Activated naive CD8-positive, alpha-beta T cell treated with anti-CD3 and anti-CD28 coated beads, Interleukin-2, amount 10 ng/mL, durations not matched to agents 7 days and 5 days (primary cell): Measurements from ENCODE around the gene RBM34. TPM values are rescaled to one million over a fixed set of nuclear protein-coding genes. Genes with fewer than 3 reads are reported as not detected.
A peak's percentile ranks its signal among the peaks of the same experiment; 100 is the strongest.
"Not testable (repeated sequence)": the region's sequence is repeated elsewhere in the genome, so short reads cannot be mapped to it uniquely, and the experiment has no call there.

Experiments
- ATAC-seq: fragments of 150-1000 bp; cut with Tn5 transposase; one replicate; pipeline ENCODE4 v1.10.0; 2021; ENCODE audit warnings: low read depth, moderate library complexity
- POLR2A ChIA-PET: fragments of 350-600 bp; sonication (Branson Sonifier 250); formaldehyde crosslinking; loops from one replicate; lab custom pipeline; 2021; ENCODE audit warnings: antibody characterized with exemption; lab: Charles Lee
- DNase-seq: peaks from one replicate; pipeline ENCODE4 v3.0.0; 2021
- H3K27ac Mint-ChIP-seq: one replicate; pipeline ENCODE4 v1.8.0; 2022; ENCODE audit warnings: mild to moderate bottlenecking, mixed read lengths
- H3K27me3 Mint-ChIP-seq: one replicate; pipeline ENCODE4 v1.8.0; 2022; ENCODE audit warnings: mild to moderate bottlenecking, moderate library complexity, mixed read lengths
- H3K36me3 Mint-ChIP-seq: one replicate; pipeline ENCODE4 v1.8.0; 2021; ENCODE audit warnings: mild to moderate bottlenecking, mixed read lengths
- H3K4me1 Mint-ChIP-seq: one replicate; pipeline ENCODE4 v1.8.0; 2021; ENCODE audit warnings: mixed read lengths
- H3K4me3 Mint-ChIP-seq: one replicate; pipeline ENCODE4 v1.8.0; 2022; ENCODE audit warnings: mild to moderate bottlenecking, moderate library complexity, mixed read lengths
- H3K9me3 Mint-ChIP-seq: one replicate; pipeline ENCODE4 v1.8.0; 2021; ENCODE audit warnings: mixed read lengths
- total RNA-seq, 2 experiments: library from RNA; stranded (reverse); gene quantifications; one replicate each; pipeline ENCODE4 v1.2.3, GENCODE V29; 2021

RBM34 gene
- total RNA-seq, 2 experiments from 2014 or later, result 129 to 134 TPM

DNA sequence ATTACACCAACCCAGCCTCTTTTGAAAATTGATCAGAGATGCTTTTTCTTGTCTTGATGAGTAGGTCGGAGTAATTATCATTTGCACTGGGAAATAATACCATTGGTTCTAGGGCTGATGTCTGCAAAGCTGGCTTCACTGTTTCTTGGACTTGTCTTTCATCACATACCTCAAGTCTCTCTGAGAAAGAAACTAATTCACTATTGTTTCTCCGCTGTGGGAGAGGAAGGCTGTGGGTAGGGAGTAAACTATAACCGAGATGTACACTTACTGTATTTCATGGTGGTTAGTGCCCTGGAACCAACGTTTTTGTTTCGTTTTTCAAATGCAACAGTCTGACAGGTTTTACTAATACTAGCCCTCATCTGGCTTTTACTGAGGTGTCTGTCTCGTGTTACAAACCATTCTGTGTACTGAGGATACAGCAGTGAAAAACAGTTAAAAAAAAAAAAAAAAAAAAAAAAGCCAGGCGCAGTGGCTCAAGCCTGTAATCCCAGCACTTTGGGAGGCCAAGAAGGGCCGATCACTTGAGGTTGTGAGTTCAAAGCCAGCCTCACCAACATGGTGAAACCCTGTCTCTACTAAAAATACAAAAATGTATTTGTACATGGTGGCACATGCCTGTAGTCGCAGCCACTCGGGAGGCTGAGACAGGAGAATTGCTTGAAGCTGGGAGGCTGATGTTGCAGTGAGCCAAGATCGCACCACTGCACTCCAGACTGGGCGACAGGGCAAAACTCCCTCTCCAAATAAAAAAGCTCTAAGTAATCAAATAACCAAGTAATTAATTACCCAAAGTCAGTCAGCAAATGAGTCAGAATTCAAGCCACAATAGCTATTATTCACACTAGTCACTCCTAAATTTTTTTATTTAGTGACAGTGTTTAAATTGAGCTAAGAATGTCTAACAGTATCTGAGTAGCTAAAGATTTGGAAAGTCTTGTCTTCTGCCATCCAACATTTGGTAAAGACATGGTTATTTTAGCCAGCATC lies 55.7 kb downstream of the RBM34 start:
- peak overlapping the region; percentile 79 for H3K27ac Mint-ChIP-seq
- DNase-seq (no peak), ATAC-seq (peak; percentile 32)
- POLR2A ChIA-PET, result interaction anchor here (0.7 to 1.5 kb wide), 7 partner anchors 23 to 743 kb away, joined by 3 to 6 read pairs (median 4); partner anchors contain the start of genes RBM34 and TOMM20
- H3K27me3 Mint-ChIP-seq, result peaks cover 5% of the 10 kb centered on the region
- no peaks in the 10 kb centered on the region for H3K9me3 Mint-ChIP-seq
- peaks cover 40% of the 10 kb centered on the region for H3K4me1 Mint-ChIP-seq
- peak overlapping the region; percentile 62 for H3K4me3 Mint-ChIP-seq
- H3K36me3 Mint-ChIP-seq, result peaks cover 30% of the 10 kb centered on the region

DNA sequence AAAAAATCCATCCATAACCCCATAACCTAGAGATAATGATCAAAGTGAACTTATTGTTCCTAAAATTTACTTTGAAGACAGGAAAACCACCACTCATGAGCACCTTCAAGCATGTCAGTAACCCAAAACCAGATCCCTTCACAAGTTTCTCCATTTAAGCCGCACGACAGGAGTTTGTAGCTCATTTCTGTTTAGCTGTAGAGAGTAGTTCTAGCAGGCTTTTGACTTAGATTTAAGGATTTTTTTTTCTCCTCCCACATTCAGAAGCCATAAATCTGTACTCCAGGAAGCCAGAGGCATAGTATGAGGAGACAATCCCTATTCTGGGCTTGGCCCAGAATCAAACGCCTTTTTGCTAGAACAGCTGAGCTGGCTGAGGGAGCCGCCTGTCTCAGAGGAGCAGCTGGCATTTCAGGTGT lies 58.0 kb downstream of the RBM34 start:
- Mint-ChIP-seq H3K36me3 (peaks cover 18% of the 10 kb centered on the region), H3K4me3 (peak overlapping the region; percentile 60), H3K27me3 (peaks cover 5% of the 10 kb centered on the region), H3K27ac (peak overlapping the region; percentile 77), H3K9me3 (no peaks in the 10 kb centered on the region), H3K4me1 (peaks cover 39% of the 10 kb centered on the region)
- POLR2A ChIA-PET, result interaction anchor here (0.6 to 1.2 kb wide), 5 partner anchors 9 to 704 kb away, joined by 4 to 7 read pairs (median 6); partner anchors contain the start of gene RBM34
- ATAC-seq, result peak; percentile 65
- no peak for DNase-seq

DNA sequence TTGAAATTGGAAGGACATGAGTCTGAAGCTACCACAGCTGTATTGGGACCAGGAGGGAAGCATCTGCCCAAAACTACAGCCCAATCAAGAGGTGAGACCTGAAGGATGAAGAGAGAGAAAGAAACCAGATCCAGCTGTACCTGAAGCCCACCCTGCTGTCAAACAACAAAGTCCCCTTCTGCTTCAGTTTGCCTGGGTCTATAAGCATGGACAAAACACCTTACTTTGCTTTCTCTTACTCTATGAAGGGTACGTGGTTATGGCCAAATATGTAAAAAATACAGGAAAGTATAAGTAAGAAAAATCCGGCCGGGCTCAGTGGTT lies 58.8 kb downstream of the RBM34 start:
- no peaks in the 10 kb centered on the region for H3K9me3 Mint-ChIP-seq
- no peak overlapping the region for H3K4me3 Mint-ChIP-seq
- H3K27ac Mint-ChIP-seq, result no peak overlapping the region
- peaks cover 14% of the 10 kb centered on the region for H3K36me3 Mint-ChIP-seq
- no peak for ATAC-seq
- peaks cover 5% of the 10 kb centered on the region for H3K27me3 Mint-ChIP-seq
- DNase-seq, result no peak
- POLR2A ChIA-PET, result interaction anchor here (0.7 to 0.8 kb wide), 2 partner anchors 208 to 703 kb away, joined by 4 to 6 read pairs; no protein-coding TSS in a partner anchor
- H3K4me1 Mint-ChIP-seq, result peaks cover 35% of the 10 kb centered on the region

- POLR2A ChIA-PET, result no interaction called here
- Mint-ChIP-seq H3K27ac (no peak overlapping the region), H3K36me3 (peaks cover 11% of the 10 kb centered on the region), H3K4me1 (peaks cover 33% of the 10 kb centered on the region), H3K9me3 (no peaks in the 10 kb centered on the region), H3K4me3 (no peak overlapping the region), H3K27me3 (peaks cover 8% of the 10 kb centered on the region)
- DNase-seq, result no peak
- no peak for ATAC-seq
Measured at GRCh38 chr1:235101558-235102258, 59.3 kb downstream of the RBM34 start.

GRCh38 chr1:235100194-235100772 lies 60.8 kb downstream of the RBM34 start:
- ATAC-seq (no peak), DNase-seq (no peak)
- H3K4me1 Mint-ChIP-seq, result peaks cover 33% of the 10 kb centered on the region
- peaks cover 17% of the 10 kb centered on the region for H3K27me3 Mint-ChIP-seq
- H3K36me3 Mint-ChIP-seq, result peaks cover 11% of the 10 kb centered on the region
- no peak overlapping the region for H3K27ac Mint-ChIP-seq
- POLR2A ChIA-PET, result no interaction called here
- H3K9me3 Mint-ChIP-seq, result no peaks in the 10 kb centered on the region
- no peak overlapping the region for H3K4me3 Mint-ChIP-seq

- H3K4me1 Mint-ChIP-seq, result peaks cover 24% of the 10 kb centered on the region
- H3K4me3 Mint-ChIP-seq, result no peak overlapping the region
- H3K27me3 Mint-ChIP-seq, result peaks cover 17% of the 10 kb centered on the region
- H3K27ac Mint-ChIP-seq, result no peak overlapping the region
- H3K36me3 Mint-ChIP-seq, result peaks cover 6% of the 10 kb centered on the region
- DNase-seq (no peak), ATAC-seq (no peak)
- POLR2A ChIA-PET, result no interaction called here
- H3K9me3 Mint-ChIP-seq, result no peaks in the 10 kb centered on the region
Measured at GRCh38 chr1:235098991-235099390, 62.1 kb downstream of the RBM34 start.

DNA sequence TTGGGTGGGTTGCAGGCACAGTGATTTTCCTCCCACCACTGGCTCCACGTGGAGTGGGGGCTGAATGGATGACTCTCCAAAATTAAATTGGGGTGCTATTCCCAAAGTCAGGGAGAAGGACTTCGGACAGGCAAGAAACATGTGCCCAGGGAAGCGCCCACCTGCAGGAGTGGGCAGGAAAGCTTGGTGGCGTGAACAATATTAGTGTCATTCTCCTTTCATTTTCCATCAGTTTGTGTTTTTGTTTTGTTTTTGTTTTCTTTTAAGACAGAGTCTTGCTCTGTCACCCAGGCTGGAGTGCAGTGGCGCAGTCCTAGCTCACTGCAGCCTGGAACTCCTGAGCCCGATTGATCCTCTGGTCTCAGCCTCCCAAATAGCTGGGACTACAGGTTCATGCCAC lies 62.5 kb downstream of the RBM34 start:
- Mint-ChIP-seq H3K27ac (no peak overlapping the region), H3K36me3 (peaks cover 6% of the 10 kb centered on the region), H3K27me3 (peaks cover 17% of the 10 kb centered on the region), H3K4me3 (no peak overlapping the region), H3K4me1 (peaks cover 24% of the 10 kb centered on the region), H3K9me3 (no peaks in the 10 kb centered on the region)
- POLR2A ChIA-PET, result no interaction called here
- no peak for DNase-seq
- ATAC-seq, result no peak

GRCh38 chr1:235097501-235097900 lies 63.5 kb downstream of the RBM34 start:
- Mint-ChIP-seq H3K27me3 (peaks cover 17% of the 10 kb centered on the region), H3K4me1 (peaks cover 19% of the 10 kb centered on the region)
- peak; percentile 5 for DNase-seq
- ATAC-seq, POLR2A ChIA-PET, H3K4me3 Mint-ChIP-seq, H3K27ac Mint-ChIP-seq, H3K9me3 Mint-ChIP-seq, H3K36me3 Mint-ChIP-seq: not testable (repeated sequence)

- no peak for ATAC-seq
- Mint-ChIP-seq H3K36me3 (peaks cover 1% of the 10 kb centered on the region), H3K4me3 (no peak overlapping the region), H3K9me3 (no peaks in the 10 kb centered on the region), H3K4me1 (peaks cover 10% of the 10 kb centered on the region), H3K27me3 (peaks cover 13% of the 10 kb centered on the region), H3K27ac (no peak overlapping the region)
- DNase-seq, result no peak
- POLR2A ChIA-PET, result interaction anchor here (1.2 kb wide), 1 partner anchor 12 kb away, joined by 4 read pairs; no protein-coding TSS in a partner anchor
Measured at GRCh38 chr1:235095938-235096562, 65.0 kb downstream of the RBM34 start.

GRCh38 chr1:235093696-235094592 lies 67.1 kb downstream of the RBM34 start:
- ATAC-seq (peak; percentile 84), DNase-seq (peak; percentile 89)
- Mint-ChIP-seq H3K4me3 (peak overlapping the region; percentile 54), H3K36me3 (no peaks in the 10 kb centered on the region), H3K9me3 (no peaks in the 10 kb centered on the region), H3K27me3 (peaks cover 12% of the 10 kb centered on the region), H3K4me1 (peaks cover 9% of the 10 kb centered on the region), H3K27ac (peak overlapping the region; percentile 59)
- POLR2A ChIA-PET, result interaction anchor here (1.9 kb wide), 1 partner anchor 9 kb away, joined by 7 read pairs; no protein-coding TSS in a partner anchor

DNA sequence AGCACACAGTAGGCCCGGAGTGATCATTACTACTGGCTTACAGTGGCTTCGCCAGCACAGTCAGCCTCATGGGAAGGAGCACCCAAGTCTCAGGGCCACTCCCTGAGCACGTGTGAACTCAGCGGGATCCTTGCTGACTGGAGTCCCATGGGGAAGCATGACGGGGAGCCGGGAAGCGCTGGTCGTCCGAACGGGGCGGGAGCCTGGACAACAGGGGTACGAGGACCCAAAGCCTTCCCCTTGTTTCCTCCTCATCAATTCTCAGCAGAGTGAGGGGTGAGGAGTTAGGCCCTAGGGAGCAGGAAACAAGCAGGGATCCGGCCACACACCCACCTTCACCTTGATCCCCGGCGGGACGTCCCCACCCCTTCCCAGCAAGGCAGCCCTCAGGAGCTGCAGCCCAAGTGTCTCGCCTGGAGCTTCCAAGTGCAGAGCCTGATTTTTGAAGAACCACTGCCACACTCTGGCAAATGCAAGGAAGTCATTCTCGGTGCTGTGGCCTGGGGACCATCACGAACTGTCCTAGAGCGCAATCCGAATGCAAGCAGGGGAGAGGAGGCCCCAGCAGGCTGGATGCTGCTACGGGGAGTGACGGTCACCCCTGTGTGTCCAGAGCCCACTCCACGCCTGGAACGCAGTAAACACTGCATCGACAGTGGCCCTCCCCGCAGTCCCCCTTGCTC lies 67.9 kb downstream of the RBM34 start:
- ATAC-seq (no peak), DNase-seq (peak; percentile 31)
- POLR2A ChIA-PET, result interaction anchor here (0.7 to 1.9 kb wide), 2 partner anchors 10 to 218 kb away, joined by 4 to 7 read pairs; no protein-coding TSS in a partner anchor
- H3K27ac Mint-ChIP-seq, result peak overlapping the region; percentile 59
- no peak overlapping the region for H3K4me3 Mint-ChIP-seq
- no peaks in the 10 kb centered on the region for H3K9me3 Mint-ChIP-seq
- no peaks in the 10 kb centered on the region for H3K36me3 Mint-ChIP-seq
- H3K27me3 Mint-ChIP-seq, result peaks cover 12% of the 10 kb centered on the region
- H3K4me1 Mint-ChIP-seq, result peaks cover 9% of the 10 kb centered on the region
